Skeletal muscle cell (primary cell): ENCODE data around the gene OPN1SW.

Experiments used
- DNase-seq: peaks from one replicate; pipeline ENCODE4 v3.0.0-alpha.2; 2010; ENCODE audit warnings: low read depth
- H3K4me3 ChIP-seq: 2 replicates; pipeline ENCODE4 v1.5.1; 2011; ENCODE audit warnings: low read depth, mild to moderate bottlenecking, control low read depth, low read length, moderate library complexity

The OPN1SW gene

GRCh38 chr7:128795129-128795528 lies 19.5 kb upstream of the OPN1SW start:
- no peak for DNase-seq
- no peak overlapping the region for H3K4me3 ChIP-seq

- DNase-seq = no peak
- H3K4me3 ChIP-seq = no peak overlapping the region
These were observed 18.8 kb upstream of the OPN1SW start for GRCh38 chr7:128794436-128794835.

GRCh38 chr7:128794020-128794419 lies 18.4 kb upstream of the OPN1SW start:
- no peak for DNase-seq
- H3K4me3 ChIP-seq = no peak overlapping the region

- no peak overlapping the region for H3K4me3 ChIP-seq
These were observed 17.6 kb upstream of the OPN1SW start for GRCh38 chr7:128793181-128793547.

GRCh38 chr7:128792471-128793180 lies 17.0 kb upstream of the OPN1SW start:
- H3K4me3 ChIP-seq = peak overlapping the region; percentile 79
- DNase-seq = no peak

More at GRCh38 chr7:128793181-128793547, 17.6 kb upstream of the OPN1SW start:
- no peak for DNase-seq

- peak overlapping the region; percentile 79 for H3K4me3 ChIP-seq
- DNase-seq = no peak
These were observed 16.4 kb upstream of the OPN1SW start for GRCh38 chr7:128791972-128792327.

- H3K4me3 ChIP-seq = peak within 1 kb of the TSS; percentile 79
- no peak for DNase-seq
These were observed 15.8 kb upstream of the OPN1SW start, which contains the start of gene CCDC136 for GRCh38 chr7:128791121-128791971. Gene CCDC136, plus strand, starts transcription at chr7:128791968. Its CDS starts 444 bp downstream, at chr7:128792412.

- H3K4me3 ChIP-seq = peak overlapping the region; percentile 79
- DNase-seq = no peak
These were observed 14.9 kb upstream of the OPN1SW start for GRCh38 chr7:128790315-128791041.

- DNase-seq = no peak
- no peak overlapping the region for H3K4me3 ChIP-seq
These were observed 13.1 kb upstream of the OPN1SW start for GRCh38 chr7:128788446-128789412.

- no peak for DNase-seq
- H3K4me3 ChIP-seq = no peak overlapping the region
These were observed 10.1 kb upstream of the OPN1SW start for GRCh38 chr7:128785738-128786137.

- DNase-seq = peak; percentile 59
- no peak overlapping the region for H3K4me3 ChIP-seq
These were observed 7.7 kb upstream of the OPN1SW start for GRCh38 chr7:128783143-128783861.

GRCh38 chr7:128781851-128782250 lies 6.3 kb upstream of the OPN1SW start:
- H3K4me3 ChIP-seq = no peak overlapping the region
- DNase-seq = no peak

GRCh38 chr7:128781126-128781525 lies 5.5 kb upstream of the OPN1SW start:
- peak; percentile 49 for DNase-seq

GRCh38 chr7:128778946-128779345 lies 3.4 kb upstream of the OPN1SW start:
- no peak overlapping the region for H3K4me3 ChIP-seq
- no peak for DNase-seq

More at GRCh38 chr7:128781126-128781525, 5.5 kb upstream of the OPN1SW start:
- H3K4me3 ChIP-seq = no peak overlapping the region

- no peak overlapping the region for H3K4me3 ChIP-seq
- no peak for DNase-seq
These were observed 1.8 kb upstream of the OPN1SW start for GRCh38 chr7:128777156-128778123.

- no peak for DNase-seq
- H3K4me3 ChIP-seq = no peak overlapping the region
These were observed 673 bp downstream of the OPN1SW start for GRCh38 chr7:128774921-128775320.

- no peak overlapping the region for H3K4me3 ChIP-seq
- DNase-seq = no peak
These were observed 1.4 kb downstream of the OPN1SW start for GRCh38 chr7:128774029-128774689.
